GM12873 (cell line): ENCODE measurements around the gene C14orf119.

Experiments
- CTCF ChIP-seq: IDR thresholded peaks from 2 replicates; pipeline ENCODE4 v1.5.1; 2012; ENCODE audit warnings: low read depth, mild to moderate bottlenecking, moderate library complexity, low read length, control low read depth; ENCODE audit not compliant: insufficient read depth; ENCODE audit errors: missing control alignments

Gene C14orf119

GRCh38 chr14:23127861-23128260 is 32.6 kb downstream of the C14orf119 start:
- TF ChIP-seq CTCF = no peak

GRCh38 chr14:23128969-23129758 is 33.9 kb downstream of the C14orf119 start:
- no peak for TF ChIP-seq CTCF

- no peak for TF ChIP-seq CTCF
Observed at GRCh38 chr14:23129759-23130316, 34.5 kb downstream of the C14orf119 start.

DNA sequence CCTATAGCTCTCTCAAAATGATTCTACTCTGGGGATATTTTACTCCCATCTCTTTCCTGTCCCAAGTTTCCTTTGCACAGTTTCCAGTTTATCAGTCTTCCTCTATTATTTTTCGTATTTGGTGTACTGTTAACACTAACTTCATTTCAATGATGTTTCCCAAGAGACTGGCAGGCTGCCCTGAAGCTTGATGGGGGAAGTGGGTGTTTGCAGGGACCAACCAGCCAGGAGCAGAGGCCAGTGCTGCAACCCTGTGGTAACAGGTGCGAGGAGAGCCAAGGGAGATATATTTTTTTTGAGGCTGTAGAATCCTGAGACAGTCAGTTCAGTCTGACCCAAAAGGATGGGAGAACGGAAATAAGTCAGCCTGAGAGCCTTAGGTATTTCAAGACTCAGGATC is 35.6 kb downstream of the C14orf119 start:
- TF ChIP-seq CTCF = no peak

- TF ChIP-seq CTCF = no peak
Observed at GRCh38 chr14:23131482-23131881, 36.2 kb downstream of the C14orf119 start.

DNA sequence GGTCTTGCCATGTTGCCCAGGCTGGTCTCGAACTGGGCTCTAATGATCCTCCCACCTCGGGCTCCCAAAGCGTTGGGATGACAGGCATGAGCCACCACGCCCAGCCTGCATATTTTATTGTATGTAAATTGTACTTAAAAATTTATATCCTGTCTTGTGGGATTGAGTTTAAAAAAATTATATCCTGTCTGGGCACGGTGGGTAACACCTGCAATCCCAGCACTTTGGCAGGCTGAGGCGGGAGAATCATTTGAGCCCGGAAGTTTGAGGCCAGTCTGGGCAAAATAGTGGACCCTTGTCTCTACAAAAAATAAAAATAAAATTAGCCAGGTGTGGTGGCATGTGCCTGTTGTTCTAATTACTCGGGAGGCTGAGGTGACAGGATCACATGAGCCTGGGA is 37.7 kb downstream of the C14orf119 start:
- no peak for TF ChIP-seq CTCF

DNA sequence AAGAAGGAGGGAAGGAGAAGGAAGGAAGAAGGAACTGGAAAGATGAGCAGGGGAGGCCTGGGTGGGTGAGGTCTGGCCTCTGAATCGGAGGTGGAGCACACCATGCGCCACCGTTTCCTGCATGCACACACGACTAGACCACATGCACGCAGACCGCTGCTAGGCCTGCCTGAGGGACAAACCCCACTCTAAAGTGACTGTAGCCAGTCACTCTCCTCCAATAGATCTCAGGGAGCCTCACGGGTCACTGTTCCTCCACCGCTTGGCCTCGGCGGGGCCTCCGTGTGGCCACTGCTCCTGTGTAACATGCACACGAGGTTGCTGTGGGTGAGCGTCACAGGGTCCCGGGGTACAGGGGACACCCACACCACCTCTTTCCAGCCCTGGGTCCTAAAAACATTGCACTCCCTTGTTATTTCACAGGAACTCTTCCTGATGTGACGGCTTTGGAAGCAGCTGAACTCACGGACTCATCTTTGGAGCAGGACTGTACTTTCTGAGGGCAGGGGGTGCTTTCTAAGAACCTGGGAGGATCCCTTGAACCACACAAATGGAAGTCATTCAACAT is 41.3 kb downstream of the C14orf119 start:
- no peak for TF ChIP-seq CTCF
